HG03045 (cell line): ENCODE measurements around the gene LENG9.
A peak's percentile ranks its signal among the peaks of the same experiment; 100 is the strongest.
"Not testable (repeated sequence)": the region's sequence is repeated elsewhere in the genome, so short reads cannot be mapped to it uniquely, and the experiment has no call there.

Experiments used
- ATAC-seq: cut with Tn5 transposase; IDR thresholded peaks from one replicate; pipeline ENCODE4 v1.9.1; 2021; ENCODE audit warnings: mild to moderate bottlenecking, moderate library complexity; ENCODE audit not compliant: unreplicated experiment

LENG9 gene

GRCh38 chr19:54463531-54464043 is at the start of gene LENG9:
Gene LENG9, minus strand, starts transcription at chr19:54463778. Its CDS starts 252 bp downstream, at chr19:54463526.
- ATAC-seq: peak; percentile 54

DNA sequence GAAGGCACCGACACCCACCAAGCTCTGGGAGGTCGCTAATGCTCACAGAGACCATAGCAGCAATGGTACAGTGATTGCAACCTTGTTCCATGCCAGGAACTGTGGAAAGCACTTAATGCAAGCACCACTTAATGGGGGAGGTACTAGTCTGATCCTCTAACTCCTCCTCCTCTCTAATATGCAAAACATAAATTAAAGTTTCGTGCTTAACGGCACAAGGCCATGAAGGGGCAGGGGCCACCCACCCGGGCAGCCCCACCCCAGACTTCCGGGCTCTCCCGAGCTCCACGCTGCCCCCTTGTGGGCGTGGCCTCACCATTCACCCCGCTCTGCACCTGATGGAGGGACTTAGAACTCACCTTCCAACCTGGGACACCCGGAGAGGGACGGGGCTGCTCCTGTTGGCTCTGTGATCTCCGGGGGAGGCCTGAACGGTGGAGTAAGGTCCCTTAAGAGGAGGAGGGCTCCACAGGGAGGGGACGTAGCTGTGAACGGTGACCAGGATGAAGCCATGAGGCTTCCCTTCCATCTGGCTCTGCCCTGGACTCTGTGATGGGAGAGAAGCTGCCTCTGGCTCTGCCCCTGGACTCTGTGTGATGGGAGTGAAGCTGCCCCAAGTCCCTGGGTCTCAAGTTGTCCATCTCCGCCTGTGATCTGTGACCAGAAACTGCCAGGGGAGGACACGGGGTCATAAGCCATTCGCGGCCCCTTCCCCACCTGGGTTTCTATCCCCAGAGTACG is 45.8 kb upstream of the LENG9 start:
- not testable (repeated sequence) for ATAC-seq

DNA sequence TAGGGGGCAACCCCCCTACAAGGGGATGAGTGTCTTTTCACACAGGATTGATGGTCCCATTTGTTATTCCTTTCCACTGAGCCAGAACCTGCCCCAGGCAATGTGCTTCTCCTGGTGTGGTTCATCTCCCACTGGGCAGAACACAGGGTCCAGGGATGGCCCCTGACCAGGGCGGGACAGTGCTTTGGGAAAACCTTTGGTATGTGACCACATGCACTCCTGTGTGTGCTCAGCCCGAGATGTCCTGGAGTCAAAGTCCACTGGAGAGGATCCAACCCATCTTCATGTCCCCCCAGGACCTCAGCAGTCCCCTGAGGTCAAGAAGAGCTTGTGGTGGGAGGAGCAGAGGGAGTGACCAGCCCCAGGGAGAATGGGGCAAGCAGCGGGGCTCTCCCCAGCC is 44.9 kb upstream of the LENG9 start:
- not testable (repeated sequence) for ATAC-seq

DNA sequence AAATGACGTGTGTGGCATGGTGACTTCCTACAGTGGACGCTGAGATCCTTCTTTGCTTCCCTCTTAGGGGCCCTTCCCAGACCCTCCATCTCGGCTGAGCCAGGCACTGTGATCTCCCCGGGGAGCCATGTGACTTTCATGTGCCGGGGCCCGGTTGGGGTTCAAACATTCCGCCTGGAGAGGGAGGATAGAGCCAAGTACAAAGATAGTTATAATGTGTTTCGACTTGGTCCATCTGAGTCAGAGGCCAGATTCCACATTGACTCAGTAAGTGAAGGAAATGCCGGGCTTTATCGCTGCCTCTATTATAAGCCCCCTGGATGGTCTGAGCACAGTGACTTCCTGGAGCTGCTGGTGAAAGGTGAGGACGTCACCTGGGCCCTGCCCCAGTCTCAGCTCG is 44.2 kb upstream of the LENG9 start:
- no peak for ATAC-seq

GRCh38 chr19:54507038-54507717 is 43.6 kb upstream of the LENG9 start:
- not testable (repeated sequence) for ATAC-seq

GRCh38 chr19:54506079-54506478 is 42.5 kb upstream of the LENG9 start:
- ATAC-seq: no peak

DNA sequence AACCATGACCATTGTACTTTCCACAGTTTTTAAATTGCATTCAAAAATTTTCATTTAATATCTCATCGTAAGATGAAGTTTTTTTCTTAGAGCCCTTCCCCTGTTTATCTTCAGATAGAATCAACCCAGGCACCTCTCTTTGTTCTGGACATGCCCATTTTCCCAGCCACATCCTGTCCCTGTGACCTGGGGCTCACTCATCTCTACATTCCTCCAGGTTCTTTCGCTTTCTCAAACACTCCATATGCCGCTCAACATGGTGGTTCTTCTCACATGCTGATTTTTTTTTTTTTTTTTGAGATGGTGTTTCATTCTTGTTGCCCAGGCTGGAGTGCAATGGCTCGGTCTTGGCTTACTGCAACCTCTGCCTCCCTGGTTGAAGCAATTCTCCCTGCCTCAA is 42.0 kb upstream of the LENG9 start:
- not testable (repeated sequence) for ATAC-seq

GRCh38 chr19:54502518-54503048 is 39.0 kb upstream of the LENG9 start, which contains the start of gene LAIR2:
Gene LAIR2, plus strand, starts transcription at chr19:54502831. Its CDS starts 88 bp downstream, at chr19:54502919.
- no peak for ATAC-seq

DNA sequence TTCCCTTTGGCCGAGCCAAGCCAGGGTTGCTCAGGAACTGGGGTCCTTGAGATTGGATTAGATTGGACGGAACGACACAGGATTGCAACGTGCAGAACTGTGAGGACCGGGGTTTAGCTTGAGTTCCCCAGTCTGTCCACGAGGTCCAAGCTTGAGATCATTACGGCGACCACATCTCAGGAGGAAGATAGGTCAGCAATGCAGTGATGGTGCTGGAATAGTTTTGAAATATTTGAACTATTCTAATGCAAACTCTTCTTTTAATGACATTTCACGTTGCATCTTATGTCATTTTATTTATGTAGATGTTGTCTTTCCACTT is 34.8 kb upstream of the LENG9 start:
- ATAC-seq: not testable (repeated sequence)

GRCh38 chr19:54497747-54498450 is 34.3 kb upstream of the LENG9 start:
- ATAC-seq: not testable (repeated sequence)

DNA sequence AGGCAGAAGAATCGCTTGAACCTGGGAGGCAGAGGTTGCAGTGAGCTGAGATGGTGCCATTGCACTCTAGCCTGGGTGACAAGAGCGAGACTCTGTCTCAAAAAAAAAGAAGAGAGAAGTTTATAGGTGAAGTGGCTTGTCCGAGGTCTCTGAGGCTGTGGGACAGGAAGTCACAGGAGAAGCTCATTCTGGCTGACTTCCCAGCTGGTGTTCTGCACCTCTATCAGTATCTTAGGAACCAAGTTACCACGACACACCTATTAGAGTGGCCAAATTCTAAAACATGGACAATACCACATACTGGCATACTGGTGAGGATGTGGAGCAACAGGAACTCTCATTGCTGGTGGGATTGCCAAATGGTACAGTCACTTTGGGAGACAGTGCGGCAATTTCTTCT is 31.7 kb upstream of the LENG9 start:
- not testable (repeated sequence) for ATAC-seq

- no peak for ATAC-seq
Measured at GRCh38 chr19:54493967-54494585, 30.5 kb upstream of the LENG9 start.

- ATAC-seq: not testable (repeated sequence)
Measured at GRCh38 chr19:54493056-54493455, 29.5 kb upstream of the LENG9 start.

GRCh38 chr19:54492568-54492967 is 29.0 kb upstream of the LENG9 start:
- no peak for ATAC-seq

- ATAC-seq: no peak
Measured at GRCh38 chr19:54489766-54490165, 26.2 kb upstream of the LENG9 start.

- ATAC-seq: no peak
Measured at GRCh38 chr19:54489341-54489740, 25.8 kb upstream of the LENG9 start.

DNA sequence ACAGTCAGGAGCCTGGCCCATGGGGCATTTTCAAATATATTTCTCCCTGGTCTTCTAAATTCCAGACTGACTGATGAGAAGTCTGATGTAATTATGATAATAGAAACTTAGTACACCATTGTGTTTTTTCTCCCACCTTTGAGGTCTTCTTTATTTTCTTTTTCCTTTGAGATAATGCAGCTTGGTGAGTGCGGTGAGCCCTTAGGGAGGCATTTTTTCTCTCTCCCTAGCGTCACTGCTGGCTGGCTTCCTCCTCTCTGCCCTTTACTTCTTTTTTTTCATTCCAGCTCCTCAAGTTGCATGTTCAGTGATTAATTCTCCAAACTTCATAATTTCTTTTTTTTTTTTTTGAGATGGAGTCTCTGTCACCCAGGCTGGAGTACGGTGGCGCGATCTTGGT is 22.3 kb upstream of the LENG9 start:
- no peak for ATAC-seq

GRCh38 chr19:54484451-54484850 is 20.9 kb upstream of the LENG9 start:
- no peak for ATAC-seq

- no peak for ATAC-seq
Measured at GRCh38 chr19:54482889-54483288, 19.3 kb upstream of the LENG9 start.

DNA sequence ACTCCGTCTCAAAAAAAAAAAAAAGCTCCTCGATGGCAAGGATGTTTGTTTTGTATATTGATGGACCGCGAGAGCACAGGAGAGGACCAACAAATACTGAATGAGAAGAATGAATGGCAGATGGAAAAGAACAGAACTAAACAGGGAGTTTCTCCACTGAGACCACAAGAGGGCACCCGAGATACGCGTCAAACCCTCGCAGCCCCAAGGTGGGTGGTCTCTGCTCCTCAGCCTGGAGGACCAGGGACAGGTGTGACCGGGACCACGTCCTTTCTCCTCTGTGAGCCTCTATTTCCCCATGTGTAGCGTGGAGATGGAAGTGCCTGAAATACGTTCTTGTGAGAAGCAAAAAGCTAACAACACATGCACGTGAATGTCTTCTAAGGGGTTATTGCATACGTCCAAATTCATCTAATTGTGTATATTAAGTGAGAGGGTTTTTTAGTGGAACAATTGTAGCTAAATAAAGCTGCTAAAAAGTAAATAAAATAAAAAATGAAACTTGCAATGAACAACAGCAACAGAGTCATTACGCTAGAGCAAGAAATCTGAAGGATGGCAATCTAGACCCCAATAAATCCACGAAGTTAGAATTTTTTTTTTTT is 17.9 kb upstream of the LENG9 start:
- ATAC-seq: no peak
